A549 (cell line): ENCODE measurements around the gene PAPPA2. TPM values are rescaled to one million over a fixed set of nuclear protein-coding genes. Genes with fewer than 3 reads are reported as not detected.

Experiments
- ATAC-seq, 2 experiments: fragments of 200-7000 bp in 1 of 2; fragments of >200 bp in 1 of 2; cut with Nextera tagmentation in 1 of 2; cut with Tn5 transposase in 1 of 2; 3 replicates each; pipeline versions ENCODE4 v1.8.0 to v1.9.1; 2018 to 2020; ENCODE audit warnings: mild to moderate bottlenecking in 1 of 2, moderate library complexity in 1 of 2
- CTCF ChIA-PET: fragments of 300-600 bp; sonication (Branson Sonifier 250); formaldehyde crosslinking; extraction: SDS; loops from one replicate; lab custom pipeline; 2021; ENCODE audit warnings: antibody characterized with exemption, inconsistent platforms; lab: Yijun Ruan, JAX
- POLR2A ChIA-PET: fragments of 350-600 bp; formaldehyde crosslinking; extraction: SDS; loops from one replicate; lab custom pipeline; 2021; ENCODE audit warnings: antibody characterized with exemption, inconsistent platforms; lab: Yijun Ruan, JAX
- DNase-seq, 2 experiments: peaks; one replicate each; pipeline versions ENCODE4 v3.0.0 to v3.0.0-alpha.2; 2011 to 2016; ENCODE audit warnings: low read depth in 1 of 2, low spot score in 1 of 2
- FAIRE-seq: peaks from 2 replicates; lab custom pipeline; 2011; peaks lifted over from hg19 to GRCh38; lab: Jason Lieb, UNC
- H3K27ac ChIP-seq, 2 experiments: fragments of >200 bp; sonication (Bioruptor Twin); formaldehyde crosslinking; 3 replicates each; pipeline ENCODE4 v1.5.1; 2016 to 2017
- H3K4me1 ChIP-seq: fragments of >200 bp; sonication (Bioruptor Twin); formaldehyde crosslinking; 3 replicates; pipeline ENCODE4 v1.6.1; 2016
- H3K4me2 ChIP-seq: fragments of >200 bp; sonication (Bioruptor Twin); formaldehyde crosslinking; 3 replicates; pipeline ENCODE4 v1.6.1; 2016
- H3K4me3 ChIP-seq: fragments of >200 bp; sonication (Bioruptor Twin); formaldehyde crosslinking; 3 replicates; pipeline ENCODE4 v1.5.1; 2016
- H3K9me3 ChIP-seq: fragments of >200 bp; sonication (Bioruptor Twin); formaldehyde crosslinking; 3 replicates; pipeline ENCODE4 v1.6.1; 2016
- BHLHE40 ChIP-seq: IDR thresholded peaks from 2 replicates; pipeline ENCODE4 v1.6.1; 2012; ENCODE audit warnings: low read depth, low read length, inconsistent platforms
- CBX8 ChIP-seq: fragments of 200-600 bp; sonication (generic); IDR thresholded peaks from 2 replicates; pipeline ENCODE4 v1.6.1; 2016
- CHD2 ChIP-seq: fragments of 150-350 bp; IDR thresholded peaks from 2 replicates; pipeline ENCODE4 v1.6.1; 2014; ENCODE audit warnings: low read length; ENCODE audit not compliant: partially characterized antibody
- FOSL2 ChIP-seq, 2 experiments: fragments of 450-650 bp in 1 of 2; fragments of >200 bp in 1 of 2; sonication (Bioruptor Twin) in 1 of 2; formaldehyde crosslinking; IDR thresholded peaks; 2 replicates each; pipeline versions ENCODE4 v1.5.0 to v1.6.1; 2016 to 2020; ENCODE audit warnings: mild to moderate bottlenecking in 1 of 2, moderate library complexity in 1 of 2
- GATA3 ChIP-seq: IDR thresholded peaks from 2 replicates; pipeline ENCODE4 v1.6.1; 2012; ENCODE audit warnings: borderline replicate concordance
- HOXB13 ChIP-seq: fragments of 250-450 bp; sonication (Bioruptor Pico); IDR thresholded peaks from 2 replicates; pipeline ENCODE4 v1.5.0; 2020; ENCODE audit warnings: low read depth, mild to moderate bottlenecking, moderate library complexity
- HOXB5 ChIP-seq: fragments of 250-450 bp; sonication (Bioruptor Pico); IDR thresholded peaks from 2 replicates; pipeline ENCODE4 v1.5.0; 2020; ENCODE audit warnings: mild to moderate bottlenecking, moderate library complexity
- JUN ChIP-seq, 2 experiments: fragments of >200 bp; sonication (Bioruptor Twin); formaldehyde crosslinking; IDR thresholded peaks; 2 replicates in 1 of 2; 3 replicates in 1 of 2; pipeline ENCODE4 v1.6.1; 2016 to 2017
- JUNB ChIP-seq: fragments of >200 bp; sonication (Bioruptor Twin); formaldehyde crosslinking; IDR thresholded peaks from 2 replicates; pipeline ENCODE4 v1.6.1; 2016
- KDM1A ChIP-seq: fragments of 200-600 bp; sonication (generic); IDR thresholded peaks from 2 replicates; pipeline ENCODE4 v1.6.1; 2016; ENCODE audit warnings: low read depth, mild to moderate bottlenecking
- KDM5A ChIP-seq: fragments of 200-600 bp; sonication (generic); IDR thresholded peaks from 2 replicates; pipeline ENCODE4 v1.6.1; 2016; ENCODE audit warnings: antibody characterized with exemption, mild to moderate bottlenecking
- MAFK ChIP-seq: fragments of 450-650 bp; IDR thresholded peaks from 2 replicates; pipeline ENCODE4 v1.6.1; 2014; ENCODE audit not compliant: partially characterized antibody
- NFE2L2 ChIP-seq: fragments of 150-350 bp; conservative IDR thresholded peaks from 2 replicates; pipeline ENCODE4 v1.6.1; 2014; ENCODE audit warnings: low read length
- POLR2A ChIP-seq: IDR thresholded peaks from 2 replicates; pipeline ENCODE4 v1.6.1; 2012; ENCODE audit warnings: mild to moderate bottlenecking, low read length
- POLR2AphosphoS2 ChIP-seq: conservative IDR thresholded peaks from 2 replicates; pipeline ENCODE4 v1.6.1; 2012; ENCODE audit warnings: low read length, improper control_type of control experiment, inconsistent platforms
- RAD21 ChIP-seq, 2 experiments: fragments of >200 bp in 1 of 2; sonication (Bioruptor Twin) in 1 of 2; formaldehyde crosslinking in 1 of 2; IDR thresholded peaks in 1 of 2; conservative IDR thresholded peaks in 1 of 2; 2 replicates in 1 of 2; 3 replicates in 1 of 2; pipeline ENCODE4 v1.6.1; 2012 to 2018; ENCODE audit warnings: inconsistent platforms in 1 of 2
- RARB ChIP-seq: fragments of 250-450 bp; sonication (Bioruptor Pico); IDR thresholded peaks from 2 replicates; pipeline ENCODE4 v1.8.0; 2021; ENCODE audit warnings: mild to moderate bottlenecking, moderate library complexity
- RCOR1 ChIP-seq: fragments of 150-350 bp; IDR thresholded peaks from 2 replicates; pipeline ENCODE4 v1.6.1; 2014; ENCODE audit warnings: antibody characterized with exemption, low read length, low read depth
- RNF2 ChIP-seq: fragments of 200-600 bp; sonication (generic); IDR thresholded peaks from 2 replicates; pipeline ENCODE4 v1.6.1; 2016; ENCODE audit warnings: low read depth, mild to moderate bottlenecking, antibody characterized with exemption, moderate library complexity, borderline replicate concordance
- TP53 ChIP-seq: fragments of 250-450 bp; sonication (Bioruptor Pico); IDR thresholded peaks from 2 replicates; pipeline ENCODE4 v1.5.0; 2021; ENCODE audit warnings: mild to moderate bottlenecking, moderate library complexity
- ZNF302 ChIP-seq: fragments of 250-450 bp; sonication (Bioruptor Pico); IDR thresholded peaks from 2 replicates; pipeline ENCODE4 v1.9.0; 2021; ENCODE audit warnings: inconsistent platforms, mild to moderate bottlenecking, moderate library complexity
- ZSCAN20 ChIP-seq: fragments of 250-450 bp; sonication (Bioruptor Pico); IDR thresholded peaks from 2 replicates; pipeline ENCODE4 v1.8.0; 2022; ENCODE audit warnings: mild to moderate bottlenecking, moderate library complexity
- WGBS: methylation state at CpG from one replicate; pipeline ENCODE4 v1.1.6; 2017; ENCODE audit errors: missing lambda C conversion rate; 5-methylcytosine and 5-hydroxymethylcytosine counted together
- polyA plus RNA-seq, 4 experiments: library from polyadenylated mRNA; depleted of rRNA in 3 of 4; stranded (reverse); fragments of >200 nt; fragmentation: RNase III in 1 of 4; extraction: RNeasy Plus Mini Kit Qiagen cat#74134 plus additional on column Dnase treatment in 1 of 4; gene quantifications; 2 replicates in 3 of 4; 3 replicates in 1 of 4; pipeline ENCODE4 v1.2.3, GENCODE V29; 2011 to 2017
- TF ChIP-seq, protein P1 (sequence below): fragments of >200 bp; sonication (Bioruptor Twin); formaldehyde crosslinking; IDR thresholded peaks from 2 replicates; pipeline ENCODE4 v1.6.1; 2016
- TF ChIP-seq, protein P2 (sequence below): IDR thresholded peaks from 2 replicates; pipeline ENCODE4 v1.6.1; 2012
- TF ChIP-seq, protein P3 (sequence below): fragments of >200 bp; sonication (Bioruptor Twin); formaldehyde crosslinking; IDR thresholded peaks from 3 replicates; pipeline ENCODE4 v1.5.1; 2016
- TF ChIP-seq, protein P4 (sequence below): fragments of 150-350 bp; IDR thresholded peaks from 2 replicates; pipeline ENCODE4 v1.6.1; 2014; ENCODE audit warnings: low read depth, mild to moderate bottlenecking, low read length
- TF ChIP-seq, protein P5 (sequence below): fragments of 450-650 bp; IDR thresholded peaks from 2 replicates; pipeline ENCODE4 v1.6.1; 2014; ENCODE audit warnings: antibody characterized with exemption

PAPPA2 gene
- polyA plus RNA-seq, 2 of the 4 experiments (the other 2 are of a cell fraction), result 0.03 to 0.72 TPM

DNA sequence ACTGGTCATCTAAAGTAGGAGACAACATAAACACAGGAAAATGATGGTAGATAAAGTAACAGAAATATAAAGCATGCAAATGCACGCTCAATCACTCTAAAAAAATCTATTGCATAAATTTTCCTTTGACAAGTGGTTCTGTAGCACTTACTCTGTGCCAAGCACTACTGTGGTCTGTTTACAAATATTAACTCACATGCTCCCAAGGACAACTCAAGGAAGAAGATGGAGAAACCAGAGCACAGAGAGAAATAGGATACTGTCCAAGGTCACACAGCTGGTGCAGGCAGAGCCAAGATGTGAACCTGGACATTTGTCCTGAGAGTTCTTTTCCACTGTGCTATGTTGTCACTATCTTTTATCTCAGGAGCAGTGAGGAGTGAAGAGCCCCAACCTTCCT, 105.2 kb downstream of the PAPPA2 start:
- no peak for TF ChIP-seq RNF2
- no peak for TF ChIP-seq POLR2A
- TF ChIP-seq ZNF302 (CRISPR knock-in tag), result no peak
- TF ChIP-seq KDM5A, result no peak
- TF ChIP-seq JUNB, result no peak
- TF ChIP-seq, protein P1, sequence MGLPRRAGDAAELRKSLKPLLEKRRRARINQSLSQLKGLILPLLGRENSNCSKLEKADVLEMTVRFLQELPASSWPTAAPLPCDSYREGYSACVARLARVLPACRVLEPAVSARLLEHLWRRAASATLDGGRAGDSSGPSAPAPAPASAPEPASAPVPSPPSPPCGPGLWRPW, result no peak
- no peak for TF ChIP-seq BHLHE40
- no peak for TF ChIP-seq TP53
- TF ChIP-seq CHD2, result no peak
- no peak for TF ChIP-seq NFE2L2
- TF ChIP-seq, protein P2, sequence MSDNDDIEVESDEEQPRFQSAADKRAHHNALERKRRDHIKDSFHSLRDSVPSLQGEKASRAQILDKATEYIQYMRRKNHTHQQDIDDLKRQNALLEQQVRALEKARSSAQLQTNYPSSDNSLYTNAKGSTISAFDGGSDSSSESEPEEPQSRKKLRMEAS, result no peak
- TF ChIP-seq ZSCAN20 (CRISPR knock-in tag), result no peak
- no peak for TF ChIP-seq GATA3
- TF ChIP-seq KDM1A, result no peak
- no peak for TF ChIP-seq JUN (IDR thresholded peaks at IDR 0.05)
- no peak for TF ChIP-seq POLR2AphosphoS2
- ChIA-PET POLR2A (no interaction called here), CTCF (interaction anchor here (3.2 kb wide), 1 partner anchor 8 kb away, joined by 24 read pairs; no protein-coding TSS in a partner anchor)
- DNase-seq (no peak), ATAC-seq (no peak), FAIRE-seq (no peak)
- Histone ChIP-seq H3K27ac (no peak overlapping the region), H3K4me3 (no peak overlapping the region), H3K4me1 (0 out of 3 replicates have a peak, but pooled peaks cover 5% of the 10 kb centered on the region), H3K4me2 (no peak overlapping the region), H3K9me3 (no peaks in the 10 kb centered on the region)
- 58% methylated on average over 1 of the region's 1 CpG for WGBS

DNA sequence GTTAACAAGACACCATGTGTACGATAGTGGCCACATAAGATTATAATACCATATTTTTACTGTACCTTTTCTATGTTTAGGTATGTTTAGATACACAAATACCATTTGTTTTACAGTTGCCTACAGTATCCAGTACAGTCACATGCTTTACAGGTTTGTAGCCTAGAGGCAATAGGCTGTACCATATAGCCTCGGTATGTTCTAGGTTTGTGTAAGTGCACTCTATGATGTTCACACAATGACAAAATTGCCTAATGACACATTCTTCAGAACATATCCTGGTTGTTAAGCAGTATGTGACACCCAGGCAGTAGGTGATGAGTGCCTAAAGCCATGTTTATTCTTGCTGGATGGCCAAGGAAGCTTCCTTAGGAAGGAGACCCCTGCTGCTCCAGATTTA, 111.8 kb downstream of the PAPPA2 start:
- Histone ChIP-seq H3K4me2 (no peak overlapping the region), H3K9me3 (no peaks in the 10 kb centered on the region), H3K4me1 (no peaks in the 10 kb centered on the region), H3K4me3 (no peak overlapping the region), H3K27ac (no peak overlapping the region)
- ChIA-PET CTCF (interaction anchor here (1.5 kb wide), 1 partner anchor 15 kb away, joined by 8 read pairs; no protein-coding TSS in a partner anchor), POLR2A (no interaction called here)
- TF ChIP-seq RCOR1 (no peak), HOXB13 (CRISPR knock-in tag) (no peak), RARB (CRISPR knock-in tag) (no peak), FOSL2 (IDR thresholded peaks at IDR 0.05) (no peak), FOSL2 (CRISPR knock-in tag; IDR thresholded peaks at IDR 0.05) (no peak), MAFK (no peak), RAD21 (conservative IDR thresholded peaks at IDR 0.05 in 1 of 2, IDR thresholded peaks at IDR 0.05 in 1 of 2) (no peak), HOXB5 (no peak), POLR2A (no peak), CBX8 (no peak), CHD2 (no peak), KDM5A (no peak), BHLHE40 (no peak), ZSCAN20 (CRISPR knock-in tag) (no peak)
- TF ChIP-seq, protein P3, sequence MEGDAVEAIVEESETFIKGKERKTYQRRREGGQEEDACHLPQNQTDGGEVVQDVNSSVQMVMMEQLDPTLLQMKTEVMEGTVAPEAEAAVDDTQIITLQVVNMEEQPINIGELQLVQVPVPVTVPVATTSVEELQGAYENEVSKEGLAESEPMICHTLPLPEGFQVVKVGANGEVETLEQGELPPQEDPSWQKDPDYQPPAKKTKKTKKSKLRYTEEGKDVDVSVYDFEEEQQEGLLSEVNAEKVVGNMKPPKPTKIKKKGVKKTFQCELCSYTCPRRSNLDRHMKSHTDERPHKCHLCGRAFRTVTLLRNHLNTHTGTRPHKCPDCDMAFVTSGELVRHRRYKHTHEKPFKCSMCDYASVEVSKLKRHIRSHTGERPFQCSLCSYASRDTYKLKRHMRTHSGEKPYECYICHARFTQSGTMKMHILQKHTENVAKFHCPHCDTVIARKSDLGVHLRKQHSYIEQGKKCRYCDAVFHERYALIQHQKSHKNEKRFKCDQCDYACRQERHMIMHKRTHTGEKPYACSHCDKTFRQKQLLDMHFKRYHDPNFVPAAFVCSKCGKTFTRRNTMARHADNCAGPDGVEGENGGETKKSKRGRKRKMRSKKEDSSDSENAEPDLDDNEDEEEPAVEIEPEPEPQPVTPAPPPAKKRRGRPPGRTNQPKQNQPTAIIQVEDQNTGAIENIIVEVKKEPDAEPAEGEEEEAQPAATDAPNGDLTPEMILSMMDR, result no peak
- TF ChIP-seq, protein P4, sequence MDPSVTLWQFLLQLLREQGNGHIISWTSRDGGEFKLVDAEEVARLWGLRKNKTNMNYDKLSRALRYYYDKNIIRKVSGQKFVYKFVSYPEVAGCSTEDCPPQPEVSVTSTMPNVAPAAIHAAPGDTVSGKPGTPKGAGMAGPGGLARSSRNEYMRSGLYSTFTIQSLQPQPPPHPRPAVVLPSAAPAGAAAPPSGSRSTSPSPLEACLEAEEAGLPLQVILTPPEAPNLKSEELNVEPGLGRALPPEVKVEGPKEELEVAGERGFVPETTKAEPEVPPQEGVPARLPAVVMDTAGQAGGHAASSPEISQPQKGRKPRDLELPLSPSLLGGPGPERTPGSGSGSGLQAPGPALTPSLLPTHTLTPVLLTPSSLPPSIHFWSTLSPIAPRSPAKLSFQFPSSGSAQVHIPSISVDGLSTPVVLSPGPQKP, result no peak
- TF ChIP-seq, protein P5, sequence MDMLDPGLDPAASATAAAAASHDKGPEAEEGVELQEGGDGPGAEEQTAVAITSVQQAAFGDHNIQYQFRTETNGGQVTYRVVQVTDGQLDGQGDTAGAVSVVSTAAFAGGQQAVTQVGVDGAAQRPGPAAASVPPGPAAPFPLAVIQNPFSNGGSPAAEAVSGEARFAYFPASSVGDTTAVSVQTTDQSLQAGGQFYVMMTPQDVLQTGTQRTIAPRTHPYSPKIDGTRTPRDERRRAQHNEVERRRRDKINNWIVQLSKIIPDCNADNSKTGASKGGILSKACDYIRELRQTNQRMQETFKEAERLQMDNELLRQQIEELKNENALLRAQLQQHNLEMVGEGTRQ, result no peak
- TF ChIP-seq, protein P1, result no peak
- FAIRE-seq, result no peak
- no peak for ATAC-seq
- 2% methylated on average over 2 of the region's 2 CpGs for WGBS
- DNase-seq, result no peak
